Sigmoid colon (tissue), 4 donors: ENCODE data around the gene MS4A4E.
"Not testable (repeated sequence)": the region's sequence is repeated elsewhere in the genome, so short reads cannot be mapped to it uniquely, and the experiment has no call there.

Source experiments
- CTCF ChIP-seq, 4 experiments: fragments of 450-650 bp in 3 of 4; fragments of 200-600 bp in 1 of 4; IDR thresholded peaks; one replicate each; pipeline ENCODE4 v1.5.1; 2016 to 2019; ENCODE audit warnings: antibody characterized with exemption in 4 of 4, mild to moderate bottlenecking in 3 of 4, moderate library complexity in 2 of 4
- EP300 ChIP-seq, 4 donors: sonication (generic); formaldehyde crosslinking; IDR thresholded peaks; one replicate each; pipeline ENCODE4 v1.6.1; 2017; ENCODE audit warnings: antibody characterized with exemption in 4 of 4
- POLR2A ChIP-seq, 2 donors: fragments of 450-650 bp; IDR thresholded peaks; one replicate each; pipeline ENCODE4 v1.6.1; 2016; ENCODE audit warnings: antibody characterized with exemption in 2 of 2, mild to moderate bottlenecking in 2 of 2, moderate library complexity in 2 of 2

- not testable (repeated sequence) for TF ChIP-seq POLR2A, CTCF, EP300 (IDR thresholded peaks at IDR 0.05)
Measured at GRCh38 chr11:60192564-60192963, 50.4 kb downstream of the MS4A4E start.
